HepG2 (cell line): ENCODE results near the gene TCF25. TPM values are rescaled to one million over a fixed set of nuclear protein-coding genes. Genes with fewer than 3 reads are reported as not detected.

ENCODE experiments used
- BRD4 ChIP-seq: sonication (generic); formaldehyde crosslinking; IDR thresholded peaks from 2 replicates; pipeline ENCODE4 v1.4.0; 2020; ENCODE audit warnings: missing genetic modification reagents
- DPF2 ChIP-seq: sonication (generic); formaldehyde crosslinking; IDR thresholded peaks from 2 replicates; pipeline ENCODE4 v1.4.0; 2020; ENCODE audit warnings: mild to moderate bottlenecking, low read depth, missing genetic modification reagents, borderline replicate concordance
- ELF4 ChIP-seq: sonication (generic); formaldehyde crosslinking; IDR thresholded peaks from 2 replicates; pipeline ENCODE4 v1.5.0; 2020; ENCODE audit warnings: missing genetic modification reagents, mild to moderate bottlenecking, moderate library complexity, borderline replicate concordance
- HDAC2 ChIP-seq: sonication (generic); formaldehyde crosslinking; IDR thresholded peaks from 2 replicates; pipeline ENCODE4 v1.4.0; 2020; ENCODE audit warnings: missing genetic modification reagents
- KAT8 ChIP-seq: IDR thresholded peaks from 2 replicates; pipeline ENCODE4 v1.6.1; 2016; ENCODE audit warnings: missing genetic modification reagents, missing compliant biosample characterization
- KMT2B ChIP-seq: IDR thresholded peaks from 2 replicates; pipeline ENCODE4 v1.6.1; 2016; ENCODE audit warnings: missing genetic modification reagents, missing compliant biosample characterization
- MLLT10 ChIP-seq: sonication (generic); formaldehyde crosslinking; IDR thresholded peaks from 2 replicates; pipeline ENCODE4 v1.4.0; 2020; ENCODE audit warnings: missing genetic modification reagents
- POGK ChIP-seq: sonication (generic); formaldehyde crosslinking; conservative IDR thresholded peaks from 2 replicates; pipeline ENCODE4 v1.8.0; 2022; ENCODE audit warnings: mild to moderate bottlenecking, moderate library complexity, missing genetic modification reagents
- RBM22 ChIP-seq: fragments of 200-400 bp; formaldehyde crosslinking; optimal IDR thresholded peaks from 2 replicates; pipeline ENCODE3; 2017; ENCODE audit warnings: mild to moderate bottlenecking, low read length, moderate library complexity
- SALL1 ChIP-seq: sonication (generic); formaldehyde crosslinking; IDR thresholded peaks from 2 replicates; pipeline ENCODE4 v1.8.0; 2022; ENCODE audit warnings: mild to moderate bottlenecking, missing genetic modification reagents
- TOPORS ChIP-seq: sonication (generic); formaldehyde crosslinking; IDR thresholded peaks from 2 replicates; pipeline ENCODE4 v1.8.0; 2023; ENCODE audit warnings: mild to moderate bottlenecking, missing genetic modification reagents
- YEATS2 ChIP-seq: sonication (generic); formaldehyde crosslinking; IDR thresholded peaks from 2 replicates; pipeline ENCODE4 v1.4.0; 2020; ENCODE audit warnings: missing genetic modification reagents, borderline replicate concordance
- ZNF20 ChIP-seq: sonication (generic); formaldehyde crosslinking; IDR thresholded peaks from 2 replicates; pipeline ENCODE4 v1.4.0; 2020; ENCODE audit warnings: mild to moderate bottlenecking, moderate library complexity, missing genetic modification reagents
- ZNF512 ChIP-seq: sonication (generic); formaldehyde crosslinking; IDR thresholded peaks from 2 replicates; pipeline ENCODE4 v1.4.0; 2020; ENCODE audit warnings: mild to moderate bottlenecking, missing genetic modification reagents
- ZNF619 ChIP-seq: sonication (generic); formaldehyde crosslinking; IDR thresholded peaks from 2 replicates; pipeline ENCODE4 v1.4.0; 2020; ENCODE audit warnings: mild to moderate bottlenecking, missing genetic modification reagents
- ZNF691 ChIP-seq: sonication (generic); formaldehyde crosslinking; IDR thresholded peaks from 2 replicates; pipeline ENCODE4 v1.4.0; 2020; ENCODE audit warnings: missing genetic modification reagents, low read depth, mild to moderate bottlenecking, borderline replicate concordance
- ZNF724P ChIP-seq: sonication (generic); formaldehyde crosslinking; IDR thresholded peaks from 2 replicates; pipeline ENCODE4 v1.8.0; 2022; ENCODE audit warnings: missing genetic modification reagents, borderline replicate concordance
- polyA plus RNA-seq, 8 experiments: library from polyadenylated mRNA; depleted of rRNA in 3 of 8; stranded (reverse) in 7 of 8; unstranded in 1 of 8; fragments of >200 nt; fragmentation: Illumina TruSeq in 4 of 8; extraction: Trizol in 4 of 8; gene quantifications; 2 replicates each; pipeline versions ENCODE4 v1.2.1 to v1.2.3, GENCODE V29; 2011 to 2016; ENCODE audit warnings: low read depth in 4 of 8, missing spikeins in 1 of 8, mixed read lengths in 1 of 8; ENCODE audit not compliant: insufficient read depth in 1 of 8
- total RNA-seq, 5 experiments: library from RNA; depleted of rRNA; stranded (reverse); fragments of >200 nt; fragmentation: Illumina TruSeq; extraction: Trizol; gene quantifications; 2 replicates each; pipeline ENCODE4 v1.2.3, GENCODE V29; 2016; ENCODE audit warnings: low read depth in 1 of 5
- TF ChIP-seq, protein P1 (sequence below): IDR thresholded peaks from 2 replicates; pipeline ENCODE4 v1.6.1; 2018; ENCODE audit warnings: missing genetic modification reagents, mild to moderate bottlenecking, missing compliant biosample characterization
- TF ChIP-seq, protein P2 (sequence below): sonication (generic); formaldehyde crosslinking; IDR thresholded peaks from 2 replicates; pipeline ENCODE4 v1.5.0; 2020; ENCODE audit warnings: mild to moderate bottlenecking, missing genetic modification reagents
- TF ChIP-seq, protein P3 (sequence below): sonication (generic); formaldehyde crosslinking; IDR thresholded peaks from 2 replicates; pipeline ENCODE4 v1.8.1; 2023; ENCODE audit warnings: mild to moderate bottlenecking, inconsistent platforms, moderate library complexity, missing genetic modification reagents, borderline replicate concordance

TCF25 gene
- total and polyA plus RNA-seq, 2 of the 13 experiments (the other 11 are each of a cell fraction or from before 2014, with no cell fraction given) = 138 to 206 TPM

DNA sequence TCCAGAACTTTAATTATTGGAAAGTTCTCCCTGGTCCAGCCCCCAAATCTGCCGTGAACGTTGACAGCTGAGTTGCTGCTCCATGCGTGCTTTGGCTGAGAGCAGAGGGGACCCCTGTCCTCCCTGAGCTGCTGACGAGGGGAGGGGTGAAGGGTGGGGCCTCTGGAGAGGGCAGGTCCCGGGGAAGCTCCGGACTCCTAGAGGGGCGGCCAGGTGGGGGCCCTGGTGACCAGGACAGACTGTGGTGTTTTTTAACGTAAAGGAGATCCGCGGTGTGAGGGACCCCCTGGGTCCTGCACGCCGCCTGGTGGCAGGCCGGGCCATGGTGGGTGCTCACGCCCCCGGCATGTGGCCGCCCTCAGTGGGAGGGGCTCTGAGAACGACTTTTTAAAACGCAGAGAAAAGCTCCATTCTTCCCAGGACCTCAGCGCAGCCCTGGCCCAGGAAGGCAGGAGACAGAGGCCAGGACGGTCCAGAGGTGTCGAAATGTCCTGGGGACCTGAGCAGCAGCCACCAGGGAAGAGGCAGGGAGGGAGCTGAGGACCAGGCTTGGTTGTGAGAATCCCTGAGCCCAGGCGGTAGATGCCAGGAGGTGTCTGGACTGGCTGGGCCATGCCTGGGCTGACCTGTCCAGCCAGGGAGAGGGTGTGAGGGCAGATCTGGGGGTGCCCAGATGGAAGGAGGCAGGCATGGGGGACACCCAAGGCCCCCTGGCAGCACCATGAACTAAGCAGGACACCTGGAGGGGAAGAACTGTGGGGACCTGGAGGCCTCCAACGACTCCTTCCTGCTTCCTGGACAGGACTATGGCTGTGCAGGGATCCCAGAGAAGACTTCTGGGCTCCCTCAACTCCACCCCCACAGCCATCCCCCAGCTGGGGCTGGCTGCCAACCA lies 45.3 kb downstream of the TCF25 start, which contains the start of gene MC1R (continued):
- TF ChIP-seq ZNF691 (CRISPR knock-in tag) (no peak; the same call in 1 of the 2 replicates), ZNF619 (peak; percentile 42; the same call in 1 of the 2 replicates), DPF2 (CRISPR knock-in tag) (no peak), POGK (CRISPR knock-in tag) (peak; percentile 85), ZNF512 (CRISPR knock-in tag) (no peak), ZNF20 (CRISPR knock-in tag) (no peak), KAT8 (no peak), MLLT10 (CRISPR knock-in tag) (no peak), ZNF724P (CRISPR knock-in tag) (no peak), BRD4 (CRISPR knock-in tag) (peak; percentile 70; the same call in 1 of the 2 replicates), YEATS2 (CRISPR knock-in tag) (peak; percentile 79; the same call in 1 of the 2 replicates), KMT2B (CRISPR knock-in tag) (no peak), TOPORS (CRISPR knock-in tag) (no peak), HDAC2 (CRISPR knock-in tag) (peak; percentile 86), ELF4 (CRISPR knock-in tag) (no peak), SALL1 (peak; percentile 85), RBM22 (peak; percentile 70)
- TF ChIP-seq, protein P1, sequence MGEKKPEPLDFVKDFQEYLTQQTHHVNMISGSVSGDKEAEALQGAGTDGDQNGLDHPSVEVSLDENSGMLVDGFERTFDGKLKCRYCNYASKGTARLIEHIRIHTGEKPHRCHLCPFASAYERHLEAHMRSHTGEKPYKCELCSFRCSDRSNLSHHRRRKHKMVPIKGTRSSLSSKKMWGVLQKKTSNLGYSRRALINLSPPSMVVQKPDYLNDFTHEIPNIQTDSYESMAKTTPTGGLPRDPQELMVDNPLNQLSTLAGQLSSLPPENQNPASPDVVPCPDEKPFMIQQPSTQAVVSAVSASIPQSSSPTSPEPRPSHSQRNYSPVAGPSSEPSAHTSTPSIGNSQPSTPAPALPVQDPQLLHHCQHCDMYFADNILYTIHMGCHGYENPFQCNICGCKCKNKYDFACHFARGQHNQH (CRISPR knock-in tag) = peak; percentile 84
- TF ChIP-seq, protein P2, sequence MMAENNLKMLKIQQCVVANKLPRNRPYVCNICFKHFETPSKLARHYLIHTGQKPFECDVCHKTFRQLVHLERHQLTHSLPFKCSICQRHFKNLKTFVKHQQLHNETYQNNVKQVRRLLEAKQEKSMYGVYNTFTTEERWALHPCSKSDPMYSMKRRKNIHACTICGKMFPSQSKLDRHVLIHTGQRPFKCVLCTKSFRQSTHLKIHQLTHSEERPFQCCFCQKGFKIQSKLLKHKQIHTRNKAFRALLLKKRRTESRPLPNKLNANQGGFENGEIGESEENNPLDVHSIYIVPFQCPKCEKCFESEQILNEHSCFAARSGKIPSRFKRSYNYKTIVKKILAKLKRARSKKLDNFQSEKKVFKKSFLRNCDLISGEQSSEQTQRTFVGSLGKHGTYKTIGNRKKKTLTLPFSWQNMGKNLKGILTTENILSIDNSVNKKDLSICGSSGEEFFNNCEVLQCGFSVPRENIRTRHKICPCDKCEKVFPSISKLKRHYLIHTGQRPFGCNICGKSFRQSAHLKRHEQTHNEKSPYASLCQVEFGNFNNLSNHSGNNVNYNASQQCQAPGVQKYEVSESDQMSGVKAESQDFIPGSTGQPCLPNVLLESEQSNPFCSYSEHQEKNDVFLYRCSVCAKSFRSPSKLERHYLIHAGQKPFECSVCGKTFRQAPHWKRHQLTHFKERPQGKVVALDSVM = no peak
- TF ChIP-seq, protein P3, sequence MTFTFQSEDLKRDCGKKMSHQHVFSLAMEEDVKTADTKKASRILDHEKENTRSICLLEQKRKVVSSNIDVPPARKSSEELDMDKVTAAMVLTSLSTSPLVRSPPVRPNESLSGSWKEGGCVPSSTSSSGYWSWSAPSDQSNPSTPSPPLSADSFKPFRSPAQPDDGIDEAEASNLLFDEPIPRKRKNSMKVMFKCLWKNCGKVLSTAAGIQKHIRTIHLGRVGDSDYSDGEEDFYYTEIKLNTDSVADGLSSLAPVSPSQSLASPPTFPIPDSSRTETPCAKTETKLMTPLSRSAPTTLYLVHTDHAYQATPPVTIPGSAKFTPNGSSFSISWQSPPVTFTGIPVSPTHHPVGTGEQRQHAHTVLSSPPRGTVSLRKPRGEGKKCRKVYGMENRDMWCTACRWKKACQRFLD (CRISPR knock-in tag) = no peak
